SU-DHL-6 (cell line): ENCODE data around the gene ZNF708.

Experiments
- EZH2phosphoT487 ChIP-seq: fragments of 200-600 bp; sonication (generic), shearing (Covaris generic); conservative IDR thresholded peaks from 2 replicates; pipeline ENCODE4 v1.6.1; 2018; ENCODE audit warnings: mild to moderate bottlenecking, antibody characterized with exemption, low read length, moderate library complexity, mixed read lengths
- TF ChIP-seq, protein P1 (sequence below): fragments of 200-600 bp; sonication (generic); IDR thresholded peaks from one replicate; pipeline ENCODE4 v1.5.1; 2017; ENCODE audit warnings: antibody characterized with exemption, mild to moderate bottlenecking, low read length, moderate library complexity; ENCODE audit not compliant: insufficient read depth, poor library complexity, severe bottlenecking

- TF ChIP-seq, protein P1, sequence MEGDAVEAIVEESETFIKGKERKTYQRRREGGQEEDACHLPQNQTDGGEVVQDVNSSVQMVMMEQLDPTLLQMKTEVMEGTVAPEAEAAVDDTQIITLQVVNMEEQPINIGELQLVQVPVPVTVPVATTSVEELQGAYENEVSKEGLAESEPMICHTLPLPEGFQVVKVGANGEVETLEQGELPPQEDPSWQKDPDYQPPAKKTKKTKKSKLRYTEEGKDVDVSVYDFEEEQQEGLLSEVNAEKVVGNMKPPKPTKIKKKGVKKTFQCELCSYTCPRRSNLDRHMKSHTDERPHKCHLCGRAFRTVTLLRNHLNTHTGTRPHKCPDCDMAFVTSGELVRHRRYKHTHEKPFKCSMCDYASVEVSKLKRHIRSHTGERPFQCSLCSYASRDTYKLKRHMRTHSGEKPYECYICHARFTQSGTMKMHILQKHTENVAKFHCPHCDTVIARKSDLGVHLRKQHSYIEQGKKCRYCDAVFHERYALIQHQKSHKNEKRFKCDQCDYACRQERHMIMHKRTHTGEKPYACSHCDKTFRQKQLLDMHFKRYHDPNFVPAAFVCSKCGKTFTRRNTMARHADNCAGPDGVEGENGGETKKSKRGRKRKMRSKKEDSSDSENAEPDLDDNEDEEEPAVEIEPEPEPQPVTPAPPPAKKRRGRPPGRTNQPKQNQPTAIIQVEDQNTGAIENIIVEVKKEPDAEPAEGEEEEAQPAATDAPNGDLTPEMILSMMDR, result no peak
- TF ChIP-seq EZH2phosphoT487, result no peak
These were observed 33.1 kb upstream of the ZNF708 start for GRCh38 chr19:21362291-21362690.
